ENCODE measurements around the gene ATOX1. TPM values are rescaled to one million over a fixed set of nuclear protein-coding genes. Genes with fewer than 3 reads are reported as not detected.
"Not testable (repeated sequence)": the region's sequence is repeated elsewhere in the genome, so short reads cannot be mapped to it uniquely, and the experiment has no call there.

ATOX1 gene
- total RNA-seq, 1 donor from 2014 or later: 52.7 TPM

DNA sequence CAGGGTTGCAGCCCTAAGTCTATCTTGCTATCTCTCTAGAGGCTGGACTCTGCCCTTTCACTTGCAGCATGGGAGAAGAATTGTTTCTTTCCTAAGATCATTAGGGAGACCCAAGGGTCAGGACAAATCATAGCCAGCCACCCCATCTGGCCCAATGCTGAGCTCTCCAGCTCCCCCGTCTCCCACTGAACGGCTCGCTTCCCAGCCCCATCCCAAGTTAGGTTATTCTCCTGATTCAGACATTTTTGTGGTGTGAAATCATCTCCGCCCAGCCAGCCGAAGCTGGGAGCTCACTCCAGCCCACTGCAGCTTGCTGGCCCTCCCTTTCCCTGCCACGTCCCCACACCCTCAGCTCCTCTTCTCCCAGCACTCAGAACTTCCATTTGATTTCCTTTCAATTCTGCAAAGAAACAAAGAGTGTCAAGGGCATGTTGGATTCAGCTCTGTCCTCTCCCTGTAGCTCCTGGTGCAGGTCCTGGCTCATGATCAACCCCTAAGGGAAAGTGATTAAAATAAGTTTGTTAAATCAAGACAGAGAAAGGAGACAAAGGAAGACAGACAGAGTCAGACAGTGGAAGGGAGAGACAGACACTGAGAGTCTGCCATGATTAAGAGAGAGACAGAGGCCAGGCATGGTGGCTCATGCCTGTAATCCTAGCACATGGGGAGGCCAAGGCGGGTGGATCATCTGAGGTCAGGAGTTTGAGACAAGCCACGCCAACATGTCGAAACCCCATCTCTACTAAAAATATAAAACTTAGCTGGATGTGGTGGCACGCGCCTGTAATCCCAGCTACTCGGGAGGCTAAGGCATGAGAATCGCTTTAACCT lies 59.1 kb downstream of the ATOX1 start:
- intact Hi-C loops (cut with micrococcal nuclease): no loop called here

DNA sequence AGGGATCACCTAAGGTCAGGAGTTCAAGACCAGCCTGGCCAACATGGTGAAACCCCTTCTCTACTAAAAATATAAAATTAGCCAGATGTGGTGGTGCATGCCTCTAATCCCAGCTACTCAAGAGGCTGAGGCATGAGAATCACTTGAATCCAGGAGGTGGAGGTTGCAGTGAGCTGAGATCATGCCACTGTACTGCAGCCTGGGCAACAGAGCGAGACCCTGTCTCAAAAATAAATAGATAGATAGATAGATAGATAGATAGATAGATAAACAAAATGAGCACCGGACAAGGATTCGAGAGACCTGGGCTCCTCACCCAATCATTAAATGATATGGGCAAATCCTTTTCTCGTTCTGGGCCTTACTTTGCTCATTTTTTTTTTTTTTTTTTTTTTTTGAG lies 60.4 kb downstream of the ATOX1 start:
- intact Hi-C loops (cut with micrococcal nuclease): not testable (repeated sequence)

DNA sequence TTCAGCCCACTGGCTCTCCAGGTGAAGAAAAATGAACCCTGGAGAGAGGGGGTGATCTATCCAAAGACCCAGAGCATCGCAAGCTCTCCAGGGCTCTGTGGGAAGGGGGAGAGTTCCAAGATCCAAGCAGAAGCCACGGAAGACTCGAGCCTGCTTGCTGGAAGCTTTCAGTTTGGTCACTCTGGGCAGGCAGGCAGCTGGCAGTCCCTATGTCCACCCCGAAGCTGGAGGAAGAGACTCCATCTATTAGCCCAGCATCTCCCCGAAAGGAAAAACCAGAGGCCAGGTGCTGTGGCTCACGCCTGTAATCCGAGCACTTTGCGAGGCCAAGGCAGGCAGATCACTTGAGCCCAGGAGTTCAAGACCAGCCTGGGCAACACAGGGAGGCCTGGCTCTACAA lies 61.0 kb downstream of the ATOX1 start:
- intact Hi-C loops (cut with micrococcal nuclease): no loop called here

DNA sequence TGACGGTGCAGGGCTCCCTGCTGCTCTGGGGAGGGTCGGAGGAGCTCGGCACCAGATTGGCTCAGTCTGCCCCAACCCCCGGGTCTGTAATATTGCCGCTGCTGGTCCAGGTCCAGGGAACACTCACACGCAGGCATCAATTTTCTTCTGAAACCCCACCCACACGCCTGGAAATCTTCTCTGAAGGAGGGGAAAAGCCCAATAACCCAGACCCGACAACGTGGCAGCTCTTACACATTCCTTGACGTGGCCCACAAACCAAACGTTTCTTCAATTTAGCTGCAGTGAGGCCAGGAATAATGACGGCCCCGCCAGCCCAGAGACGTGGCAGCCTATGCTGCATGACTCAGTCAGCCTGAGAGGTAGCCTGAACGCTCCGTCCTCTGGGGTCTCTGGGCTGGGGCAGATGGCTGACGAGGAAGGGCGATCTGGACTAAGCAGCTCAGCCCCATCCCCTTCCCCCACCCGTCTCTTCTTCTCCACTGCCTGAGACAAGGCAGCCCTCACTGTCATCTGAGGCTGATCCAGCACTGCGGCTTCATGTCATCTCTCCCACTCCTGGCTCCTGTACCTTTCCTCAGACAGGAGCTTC lies 61.9 kb downstream of the ATOX1 start:
- intact Hi-C loops (cut with micrococcal nuclease): no loop called here

DNA sequence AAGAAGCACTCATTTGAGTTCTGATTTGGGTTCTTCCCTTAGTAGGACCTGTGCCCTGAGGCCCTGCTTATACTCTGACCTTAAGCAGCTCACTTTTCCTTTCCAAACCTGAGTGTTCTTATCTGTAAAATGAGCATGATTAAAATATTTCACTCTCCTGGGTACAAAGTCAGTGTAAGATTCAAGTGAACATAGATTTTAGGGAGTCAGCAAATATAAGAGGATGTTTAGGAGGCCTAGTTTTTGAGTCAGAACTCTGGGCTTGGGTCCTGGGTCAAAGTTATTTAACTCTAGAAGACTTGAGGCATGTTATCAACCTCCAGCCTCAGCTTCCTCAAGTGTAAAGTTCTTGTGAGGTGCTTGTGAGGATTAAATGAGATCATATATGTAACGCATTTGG lies 63.0 kb downstream of the ATOX1 start:
- intact Hi-C loops (cut with micrococcal nuclease): no loop called here

DNA sequence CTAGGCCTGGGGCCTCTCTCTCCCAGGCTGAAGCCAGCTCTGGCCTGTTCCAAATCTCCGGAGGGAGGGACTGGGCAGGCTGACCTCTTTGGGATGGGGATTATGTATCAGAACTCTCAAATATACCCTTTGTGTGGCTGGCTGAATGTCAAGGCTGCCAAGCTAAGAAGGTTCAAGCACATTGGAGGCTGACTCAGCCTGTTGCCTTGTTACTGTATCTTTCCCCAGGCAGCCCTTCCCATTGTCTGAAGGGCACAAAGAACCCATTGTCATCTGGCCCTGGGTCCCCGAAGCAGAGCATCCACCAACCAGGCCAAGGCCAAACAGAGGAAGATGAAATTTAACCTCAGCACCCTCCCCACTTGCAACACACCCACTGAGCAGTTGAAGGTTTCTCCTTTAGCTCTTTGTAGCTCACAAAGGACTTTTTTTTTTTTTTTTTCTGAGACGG lies 64.4 kb downstream of the ATOX1 start:
- intact Hi-C loops (cut with micrococcal nuclease): no loop called here

Other genes with a start within 250 kb of the ATOX1 start
- not detected in 2 replicates for gene FAT2, start 167.3 kb downstream of the ATOX1 start, total RNA-seq
- 0.34 TPM in 1 of 2 replicates, not detected in the other for gene SPARC, start 71.7 kb downstream of the ATOX1 start, total RNA-seq
- gene G3BP1, start 13.3 kb upstream of the ATOX1 start, total RNA-seq: 272 and 273 TPM in 2 replicates
- gene GLRA1, start 166.2 kb upstream of the ATOX1 start, total RNA-seq: not detected in 2 replicates